Liver (tissue), 9 donors: ENCODE results near the gene EEFSEC. TPM values are rescaled to one million over a fixed set of nuclear protein-coding genes. Genes with fewer than 3 reads are reported as not detected.

Experiments used
- DNase-seq: peaks from one replicate; pipeline ENCODE4 v3.0.0-alpha.2; 2017; ENCODE audit warnings: low spot score
- H3K27ac ChIP-seq, 2 donors: one replicate each; pipeline ENCODE4 v1.7.0; 2013; ENCODE audit warnings: inconsistent platforms in 2 of 2, low read length in 2 of 2, control low read depth in 1 of 2, low read depth in 1 of 2, mild to moderate bottlenecking in 1 of 2
- H3K27me3 ChIP-seq, 4 donors: one replicate each; pipeline versions ENCODE4 v1.6.1 to v1.7.0; 2013; ENCODE audit warnings: low read length in 3 of 4, inconsistent platforms in 1 of 4, mild to moderate bottlenecking in 1 of 4, moderate library complexity in 1 of 4; ENCODE audit not compliant: control insufficient read depth in 4 of 4, insufficient read depth in 4 of 4
- H3K36me3 ChIP-seq, 4 donors: one replicate each; pipeline versions ENCODE4 v1.6.1 to v1.7.0; 2013; ENCODE audit warnings: low read length in 3 of 4, mild to moderate bottlenecking in 3 of 4, low read depth in 1 of 4, moderate library complexity in 1 of 4; ENCODE audit not compliant: control insufficient read depth in 4 of 4, insufficient read depth in 3 of 4
- H3K4me1 ChIP-seq, 4 donors: one replicate each; pipeline versions ENCODE4 v1.6.1 to v1.7.0; 2013; ENCODE audit warnings: low read length in 3 of 4, mild to moderate bottlenecking in 3 of 4, moderate library complexity in 1 of 4; ENCODE audit not compliant: control insufficient read depth in 4 of 4, insufficient read depth in 4 of 4
- H3K4me3 ChIP-seq, 3 donors: one replicate each; pipeline versions ENCODE4 v1.6.1 to v1.7.0; 2013; ENCODE audit warnings: low read length in 3 of 3, control low read depth in 1 of 3, low read depth in 1 of 3, mild to moderate bottlenecking in 1 of 3
- H3K9ac ChIP-seq, 2 donors: one replicate each; pipeline ENCODE4 v1.7.0; 2013; ENCODE audit warnings: low read length in 2 of 2, mild to moderate bottlenecking in 2 of 2, moderate library complexity in 2 of 2, control low read depth in 1 of 2, low read depth in 1 of 2
- H3K9me3 ChIP-seq, 4 donors: one replicate each; pipeline versions ENCODE4 v1.6.1 to v1.7.0; 2013; ENCODE audit warnings: low read length in 3 of 4; ENCODE audit not compliant: control insufficient read depth in 4 of 4
- EGR1 ChIP-seq, 2 donors: IDR thresholded peaks; 2 replicates each; pipeline ENCODE4 v1.6.1; 2016 to 2018; ENCODE audit warnings: antibody characterized with exemption in 2 of 2, low read depth in 2 of 2
- HNF4A ChIP-seq, 2 donors: conservative IDR thresholded peaks; 2 replicates each; pipeline ENCODE4 v1.6.1; 2016; ENCODE audit warnings: antibody characterized with exemption in 2 of 2, mild to moderate bottlenecking in 2 of 2
- HNF4G ChIP-seq: IDR thresholded peaks from 2 replicates; pipeline ENCODE4 v1.6.1; 2016; ENCODE audit warnings: antibody characterized with exemption
- JUND ChIP-seq, 2 donors: IDR thresholded peaks; 2 replicates each; pipeline ENCODE4 v1.6.1; 2016; ENCODE audit warnings: antibody characterized with exemption in 2 of 2
- NR2F2 ChIP-seq: IDR thresholded peaks from 2 replicates; pipeline ENCODE4 v1.6.1; 2016; ENCODE audit warnings: antibody characterized with exemption
- RAD21 ChIP-seq, 2 donors: IDR thresholded peaks; 2 replicates each; pipeline ENCODE4 v1.6.1; 2016; ENCODE audit warnings: antibody characterized with exemption in 2 of 2, mild to moderate bottlenecking in 2 of 2
- SP1 ChIP-seq: IDR thresholded peaks from 2 replicates; pipeline ENCODE4 v1.6.1; 2018; ENCODE audit warnings: antibody characterized with exemption, mild to moderate bottlenecking
- TAF1 ChIP-seq: conservative IDR thresholded peaks from 2 replicates; pipeline ENCODE4 v1.6.1; 2016; ENCODE audit warnings: antibody characterized with exemption, mild to moderate bottlenecking
- WGBS: extraction: QIAGEN DNeasy Blood & Tissue Kit; methylation state at CpG from one replicate; pipeline ENCODE4 v1.1.7; 2013; 5-methylcytosine and 5-hydroxymethylcytosine counted together
- polyA plus RNA-seq, 2 donors: library from polyadenylated mRNA; stranded (reverse) in 1 of 2; unstranded in 1 of 2; fragments of 200-250 nt in 1 of 2; fragments of >200 nt in 1 of 2; fragmentation: Nextera tagmentation in 1 of 2; extraction: Ambion mirVana in 1 of 2; gene quantifications; one replicate each; pipeline versions ENCODE4 v1.2.1 to v1.2.3, GENCODE V29; 2013 to 2015
- total RNA-seq, 2 donors: library from RNA; depleted of rRNA; stranded (reverse); fragments of >200 nt; gene quantifications; one replicate each; pipeline ENCODE4 v1.2.3, GENCODE V29; 2014
- TF ChIP-seq, protein P1 (sequence below): IDR thresholded peaks from 2 replicates; pipeline ENCODE4 v1.6.1; 2016; ENCODE audit warnings: antibody characterized with exemption
- TF ChIP-seq, protein P2 (sequence below): fragments of 150-350 bp; IDR thresholded peaks from 2 replicates; pipeline ENCODE4 v1.5.1; 2017; ENCODE audit warnings: improper control_type of control experiment, low read depth, low read length; ENCODE audit not compliant: missing input control
- TF ChIP-seq, protein P3 (sequence below): IDR thresholded peaks from 2 replicates; pipeline ENCODE4 v1.6.1; 2016; ENCODE audit warnings: antibody characterized with exemption, mild to moderate bottlenecking
- TF ChIP-seq, protein P4 (sequence below): IDR thresholded peaks from 2 replicates; pipeline ENCODE4 v1.6.1; 2016; ENCODE audit warnings: antibody characterized with exemption
- donor health status: healthy.
- donor health status: healthy.
- donor health status: healthy.
- donor health status: healthy.
- donor health status: healthy.

EEFSEC gene
- total and polyA plus RNA-seq, 4 donors: 8.4 to 13.1 (median 10.7) TPM

DNA sequence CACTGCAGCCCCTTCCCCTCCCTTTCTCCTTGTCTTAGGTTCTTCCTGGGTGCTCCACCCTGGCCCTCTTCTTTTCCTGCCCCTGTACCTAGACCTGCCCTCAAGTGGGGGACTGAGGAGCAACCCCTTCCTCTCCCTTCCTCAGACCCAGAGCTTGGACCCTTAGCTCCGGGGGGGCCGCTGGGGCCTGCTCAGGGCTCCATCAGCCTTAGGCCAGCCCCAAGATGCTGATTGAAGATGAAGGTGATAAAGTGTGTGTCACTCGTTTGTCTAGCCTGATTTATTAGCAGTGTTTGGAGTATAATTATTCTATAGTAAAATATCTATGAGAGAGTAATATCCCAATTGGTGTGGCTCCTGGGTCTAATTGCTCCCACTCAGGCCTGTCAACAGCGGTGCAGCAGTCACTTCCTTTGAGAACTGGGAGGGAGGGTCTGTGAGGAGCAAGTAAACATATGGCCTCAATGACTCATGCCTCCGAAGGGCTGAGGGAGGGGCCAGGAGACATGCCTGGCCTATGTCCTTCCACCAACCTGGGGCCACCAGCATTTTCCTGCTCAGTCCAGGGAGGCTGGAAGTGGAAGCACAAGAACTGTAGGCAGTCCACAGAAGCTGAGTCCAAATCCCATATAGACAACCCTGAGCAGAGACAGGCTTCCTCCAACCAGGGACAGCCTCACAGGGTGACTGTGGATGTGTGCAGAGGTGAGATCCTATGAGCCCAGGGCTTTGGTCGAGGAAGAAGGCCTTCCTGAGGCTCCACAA lies 190.2 kb downstream of the EEFSEC start:
- TF ChIP-seq HNF4A (conservative IDR thresholded peaks at IDR 0.05): no peak
- no peak for TF ChIP-seq EGR1 (IDR thresholded peaks at IDR 0.05; ENCODE audit: low read depth in 2 of 2)
- TF ChIP-seq RAD21 (IDR thresholded peaks at IDR 0.05): no peak
- no peak for TF ChIP-seq TAF1
- TF ChIP-seq, protein P1, sequence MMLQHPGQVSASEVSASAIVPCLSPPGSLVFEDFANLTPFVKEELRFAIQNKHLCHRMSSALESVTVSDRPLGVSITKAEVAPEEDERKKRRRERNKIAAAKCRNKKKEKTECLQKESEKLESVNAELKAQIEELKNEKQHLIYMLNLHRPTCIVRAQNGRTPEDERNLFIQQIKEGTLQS: no peak
- TF ChIP-seq HNF4G: no peak
- no peak for TF ChIP-seq SP1
- TF ChIP-seq, protein P2, sequence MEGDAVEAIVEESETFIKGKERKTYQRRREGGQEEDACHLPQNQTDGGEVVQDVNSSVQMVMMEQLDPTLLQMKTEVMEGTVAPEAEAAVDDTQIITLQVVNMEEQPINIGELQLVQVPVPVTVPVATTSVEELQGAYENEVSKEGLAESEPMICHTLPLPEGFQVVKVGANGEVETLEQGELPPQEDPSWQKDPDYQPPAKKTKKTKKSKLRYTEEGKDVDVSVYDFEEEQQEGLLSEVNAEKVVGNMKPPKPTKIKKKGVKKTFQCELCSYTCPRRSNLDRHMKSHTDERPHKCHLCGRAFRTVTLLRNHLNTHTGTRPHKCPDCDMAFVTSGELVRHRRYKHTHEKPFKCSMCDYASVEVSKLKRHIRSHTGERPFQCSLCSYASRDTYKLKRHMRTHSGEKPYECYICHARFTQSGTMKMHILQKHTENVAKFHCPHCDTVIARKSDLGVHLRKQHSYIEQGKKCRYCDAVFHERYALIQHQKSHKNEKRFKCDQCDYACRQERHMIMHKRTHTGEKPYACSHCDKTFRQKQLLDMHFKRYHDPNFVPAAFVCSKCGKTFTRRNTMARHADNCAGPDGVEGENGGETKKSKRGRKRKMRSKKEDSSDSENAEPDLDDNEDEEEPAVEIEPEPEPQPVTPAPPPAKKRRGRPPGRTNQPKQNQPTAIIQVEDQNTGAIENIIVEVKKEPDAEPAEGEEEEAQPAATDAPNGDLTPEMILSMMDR: no peak
- TF ChIP-seq JUND (IDR thresholded peaks at IDR 0.05): no peak
- TF ChIP-seq, protein P3, sequence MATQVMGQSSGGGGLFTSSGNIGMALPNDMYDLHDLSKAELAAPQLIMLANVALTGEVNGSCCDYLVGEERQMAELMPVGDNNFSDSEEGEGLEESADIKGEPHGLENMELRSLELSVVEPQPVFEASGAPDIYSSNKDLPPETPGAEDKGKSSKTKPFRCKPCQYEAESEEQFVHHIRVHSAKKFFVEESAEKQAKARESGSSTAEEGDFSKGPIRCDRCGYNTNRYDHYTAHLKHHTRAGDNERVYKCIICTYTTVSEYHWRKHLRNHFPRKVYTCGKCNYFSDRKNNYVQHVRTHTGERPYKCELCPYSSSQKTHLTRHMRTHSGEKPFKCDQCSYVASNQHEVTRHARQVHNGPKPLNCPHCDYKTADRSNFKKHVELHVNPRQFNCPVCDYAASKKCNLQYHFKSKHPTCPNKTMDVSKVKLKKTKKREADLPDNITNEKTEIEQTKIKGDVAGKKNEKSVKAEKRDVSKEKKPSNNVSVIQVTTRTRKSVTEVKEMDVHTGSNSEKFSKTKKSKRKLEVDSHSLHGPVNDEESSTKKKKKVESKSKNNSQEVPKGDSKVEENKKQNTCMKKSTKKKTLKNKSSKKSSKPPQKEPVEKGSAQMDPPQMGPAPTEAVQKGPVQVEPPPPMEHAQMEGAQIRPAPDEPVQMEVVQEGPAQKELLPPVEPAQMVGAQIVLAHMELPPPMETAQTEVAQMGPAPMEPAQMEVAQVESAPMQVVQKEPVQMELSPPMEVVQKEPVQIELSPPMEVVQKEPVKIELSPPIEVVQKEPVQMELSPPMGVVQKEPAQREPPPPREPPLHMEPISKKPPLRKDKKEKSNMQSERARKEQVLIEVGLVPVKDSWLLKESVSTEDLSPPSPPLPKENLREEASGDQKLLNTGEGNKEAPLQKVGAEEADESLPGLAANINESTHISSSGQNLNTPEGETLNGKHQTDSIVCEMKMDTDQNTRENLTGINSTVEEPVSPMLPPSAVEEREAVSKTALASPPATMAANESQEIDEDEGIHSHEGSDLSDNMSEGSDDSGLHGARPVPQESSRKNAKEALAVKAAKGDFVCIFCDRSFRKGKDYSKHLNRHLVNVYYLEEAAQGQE: no peak
- Histone ChIP-seq H3K27me3 (no peaks in the 10 kb centered on the region), H3K36me3 (peaks cover 0 to 12% (median 6%) of the 10 kb centered on the region in 4 donors), H3K9ac (no peak overlapping the region), H3K4me1 (no peaks in the 10 kb centered on the region), H3K9me3 (no peaks in the 10 kb centered on the region), H3K4me3 (no peak overlapping the region), H3K27ac (no peak overlapping the region)
- DNase-seq: no peak
- WGBS: 89% methylated on average over 6 of the region's 6 CpGs

DNA sequence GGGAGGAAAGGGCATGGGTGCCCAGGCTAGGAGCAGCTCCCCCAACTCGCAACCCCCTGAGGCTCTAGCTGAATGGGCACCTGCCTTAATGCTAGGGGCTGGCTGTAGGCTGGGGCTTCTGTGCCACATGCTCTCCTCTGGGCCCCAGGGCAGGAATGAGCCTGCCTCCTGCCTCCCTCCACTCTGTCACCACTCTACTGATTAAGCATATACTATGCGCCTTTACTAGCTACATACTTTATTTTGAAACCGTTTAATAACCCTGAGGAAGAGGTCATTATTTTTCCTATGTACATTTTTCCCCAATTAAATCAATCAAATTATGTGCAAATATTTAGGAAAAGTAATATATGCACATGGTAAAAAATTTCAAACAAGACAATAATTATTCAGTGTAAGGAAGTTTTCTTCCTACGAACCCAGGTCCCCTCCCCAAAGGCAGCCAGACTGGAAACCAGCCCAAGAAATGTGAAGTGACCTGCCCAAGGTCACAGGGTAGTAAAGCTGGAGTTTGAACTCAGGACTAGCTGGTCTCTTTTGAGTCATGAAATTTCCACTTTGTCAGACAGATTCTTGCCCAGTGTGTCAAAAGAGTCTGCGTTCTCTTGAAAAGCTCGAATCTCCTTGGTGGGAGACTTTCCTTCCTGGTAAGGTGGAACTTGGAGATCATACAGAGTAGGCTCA lies 190.9 kb downstream of the EEFSEC start:
- Histone ChIP-seq H3K4me3 (no peak overlapping the region), H3K9me3 (no peaks in the 10 kb centered on the region), H3K9ac (no peak overlapping the region), H3K27ac (no peak overlapping the region), H3K27me3 (no peaks in the 10 kb centered on the region), H3K4me1 (no peaks in the 10 kb centered on the region), H3K36me3 (peaks cover 0 to 12% (median 6%) of the 10 kb centered on the region in 4 donors)
- WGBS: 97% methylated on average over 6 of the region's 6 CpGs
- no peak for DNase-seq
- TF ChIP-seq HNF4G (no peak), SP1 (no peak), NR2F2 (no peak)
- TF ChIP-seq, protein P4, sequence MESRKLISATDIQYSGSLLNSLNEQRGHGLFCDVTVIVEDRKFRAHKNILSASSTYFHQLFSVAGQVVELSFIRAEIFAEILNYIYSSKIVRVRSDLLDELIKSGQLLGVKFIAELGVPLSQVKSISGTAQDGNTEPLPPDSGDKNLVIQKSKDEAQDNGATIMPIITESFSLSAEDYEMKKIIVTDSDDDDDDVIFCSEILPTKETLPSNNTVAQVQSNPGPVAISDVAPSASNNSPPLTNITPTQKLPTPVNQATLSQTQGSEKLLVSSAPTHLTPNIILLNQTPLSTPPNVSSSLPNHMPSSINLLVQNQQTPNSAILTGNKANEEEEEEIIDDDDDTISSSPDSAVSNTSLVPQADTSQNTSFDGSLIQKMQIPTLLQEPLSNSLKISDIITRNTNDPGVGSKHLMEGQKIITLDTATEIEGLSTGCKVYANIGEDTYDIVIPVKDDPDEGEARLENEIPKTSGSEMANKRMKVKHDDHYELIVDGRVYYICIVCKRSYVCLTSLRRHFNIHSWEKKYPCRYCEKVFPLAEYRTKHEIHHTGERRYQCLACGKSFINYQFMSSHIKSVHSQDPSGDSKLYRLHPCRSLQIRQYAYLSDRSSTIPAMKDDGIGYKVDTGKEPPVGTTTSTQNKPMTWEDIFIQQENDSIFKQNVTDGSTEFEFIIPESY: no peak
